NCI-H510A treated with DMSO at 0.1 percent for 48 hours (cell line): ENCODE results near the gene FAM78A.

Experiments
- DNase-seq: peaks from one replicate; lab custom pipeline; 2025; lab: John Stamatoyannopoulos, UW

FAM78A gene, protein sequence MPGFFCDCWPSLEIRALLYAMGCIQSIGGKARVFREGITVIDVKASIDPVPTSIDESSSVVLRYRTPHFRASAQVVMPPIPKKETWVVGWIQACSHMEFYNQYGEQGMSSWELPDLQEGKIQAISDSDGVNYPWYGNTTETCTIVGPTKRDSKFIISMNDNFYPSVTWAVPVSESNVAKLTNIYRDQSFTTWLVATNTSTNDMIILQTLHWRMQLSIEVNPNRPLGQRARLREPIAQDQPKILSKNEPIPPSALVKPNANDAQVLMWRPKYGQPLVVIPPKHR

GRCh38 chr9:131276094-131276888 is at the start of gene FAM78A:
Gene FAM78A (minus strand): TSS chr9:131276510. CDS start chr9:131276179, 331 bp downstream.
- DNase-seq: no peak

- no peak for DNase-seq
These were observed 48.7 kb upstream of the FAM78A start for GRCh38 chr9:131324736-131325679.

GRCh38 chr9:131323629-131324028 is 47.3 kb upstream of the FAM78A start:
- DNase-seq: no peak

GRCh38 chr9:131320031-131320685 is 43.8 kb upstream of the FAM78A start:
- no peak for DNase-seq

DNA sequence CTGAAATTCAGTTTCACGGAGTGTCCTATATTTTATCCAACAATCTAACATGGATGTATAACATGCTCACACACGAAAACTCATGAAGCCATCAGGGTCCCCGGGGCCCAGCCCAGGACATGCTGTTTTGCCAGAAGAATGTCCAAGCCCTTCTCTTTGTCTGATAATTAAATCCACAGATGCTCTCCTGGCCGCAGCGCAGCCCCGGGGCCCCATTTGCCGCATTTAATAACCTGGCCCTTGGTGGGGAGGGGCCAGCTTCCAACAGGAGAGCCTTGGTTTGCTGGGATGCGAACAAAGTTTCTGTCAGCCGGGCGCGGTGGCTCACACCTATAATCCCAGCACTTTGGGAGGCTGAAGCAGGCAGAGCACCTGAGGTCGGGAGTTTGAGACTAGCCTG is 43.2 kb upstream of the FAM78A start:
- no peak for DNase-seq

DNA sequence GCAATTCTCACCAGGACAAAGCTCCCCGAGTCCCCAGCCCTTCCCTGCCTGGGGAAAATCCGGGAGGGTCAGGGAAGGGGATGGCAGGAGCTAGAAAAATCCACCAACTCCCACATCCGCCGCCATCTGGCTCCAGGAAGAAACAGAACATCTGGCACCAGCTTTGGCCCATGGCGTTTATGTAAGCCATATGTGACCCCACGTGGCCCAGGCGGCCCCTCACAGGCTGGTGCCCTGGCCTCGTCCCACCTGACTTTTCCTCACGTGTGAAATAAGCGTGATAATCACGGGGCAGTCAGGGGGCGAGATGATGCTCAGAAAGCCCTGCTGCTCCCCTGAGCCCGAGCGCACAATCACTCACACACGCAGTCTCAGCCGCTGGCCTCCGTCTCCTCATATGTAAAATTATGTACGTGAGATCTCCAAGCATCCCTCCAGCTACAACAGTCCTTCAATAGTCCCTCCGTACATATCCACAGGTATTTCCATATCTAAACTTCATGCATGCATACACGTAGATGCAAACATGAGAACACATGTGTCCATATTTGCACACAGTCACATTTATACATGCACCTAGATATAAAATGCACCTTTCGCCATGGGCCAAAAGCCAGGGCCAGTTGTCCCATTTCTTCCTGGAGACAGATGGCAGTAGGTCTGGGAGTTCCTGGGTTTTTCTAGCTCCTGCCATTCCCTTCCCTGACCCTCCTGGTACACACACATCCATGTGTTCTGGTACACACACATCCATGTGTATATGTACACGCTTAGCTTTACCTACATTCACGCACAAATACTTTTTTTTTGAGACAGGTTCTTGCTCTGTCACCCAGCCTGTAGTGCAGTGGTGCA is 42.1 kb upstream of the FAM78A start:
- DNase-seq: no peak

DNA sequence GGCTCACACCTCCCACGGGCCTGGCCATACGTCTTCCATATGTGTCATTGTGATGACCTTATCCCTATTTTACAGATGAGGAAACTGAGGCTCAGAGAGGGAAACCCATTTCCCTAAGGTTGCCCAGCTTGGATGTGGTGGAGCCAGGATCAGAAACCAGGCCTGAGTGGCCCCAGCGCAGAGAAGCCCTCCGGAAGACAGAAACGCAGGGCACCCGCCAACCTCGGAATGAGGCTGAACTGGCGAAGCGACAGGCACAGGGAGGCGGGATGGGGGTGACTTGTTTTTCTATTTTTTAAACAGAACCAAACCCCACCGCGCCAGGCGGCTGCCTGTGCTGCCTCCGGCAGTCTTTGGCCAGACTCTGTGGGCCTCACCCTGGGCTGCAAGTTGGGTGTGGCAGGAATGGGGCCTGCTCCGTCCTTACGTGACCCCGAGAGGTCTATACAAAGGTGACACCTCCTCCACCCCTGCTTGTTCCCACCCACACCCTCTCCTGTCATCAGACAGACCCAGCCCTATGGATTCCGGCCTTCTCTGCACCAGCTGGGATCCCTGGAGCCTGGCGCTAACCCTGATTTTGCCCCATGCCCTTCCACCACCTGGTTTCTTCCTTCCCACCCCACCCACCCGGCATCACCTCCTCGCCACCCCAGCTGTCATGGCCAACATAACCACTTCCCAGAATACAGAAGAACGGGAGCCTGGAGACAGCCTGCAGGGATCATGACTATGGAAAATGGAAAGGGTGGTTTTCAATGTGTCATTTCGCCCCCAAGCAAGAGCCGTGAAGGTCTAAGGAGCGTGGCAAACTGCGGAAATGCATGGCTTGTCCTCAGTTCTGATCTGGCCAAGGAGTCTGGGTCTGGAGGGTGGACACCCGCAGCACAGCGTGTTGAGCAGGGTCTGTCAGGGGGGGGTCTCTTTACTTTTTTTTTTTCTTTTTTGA is 36.8 kb upstream of the FAM78A start:
- no peak for DNase-seq

DNA sequence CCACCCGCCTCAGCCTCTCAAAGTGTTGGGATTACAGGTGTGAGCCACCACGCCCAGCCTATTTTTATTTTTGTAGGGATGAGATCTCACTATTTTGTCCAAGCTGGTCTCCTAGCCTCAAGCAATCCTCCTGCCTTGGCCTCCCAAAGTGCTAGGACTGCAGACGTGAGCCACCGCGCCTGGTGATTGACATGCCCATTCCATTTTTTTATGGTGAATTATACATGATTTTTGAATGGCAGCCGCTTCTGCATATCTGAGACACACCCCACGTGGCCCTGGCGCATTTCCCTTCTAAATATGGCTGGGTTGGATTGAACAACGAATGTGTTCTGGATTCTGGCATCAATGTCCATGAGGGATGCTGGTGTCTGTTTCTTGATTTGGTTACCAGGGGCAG is 35.9 kb upstream of the FAM78A start:
- DNase-seq: no peak

DNA sequence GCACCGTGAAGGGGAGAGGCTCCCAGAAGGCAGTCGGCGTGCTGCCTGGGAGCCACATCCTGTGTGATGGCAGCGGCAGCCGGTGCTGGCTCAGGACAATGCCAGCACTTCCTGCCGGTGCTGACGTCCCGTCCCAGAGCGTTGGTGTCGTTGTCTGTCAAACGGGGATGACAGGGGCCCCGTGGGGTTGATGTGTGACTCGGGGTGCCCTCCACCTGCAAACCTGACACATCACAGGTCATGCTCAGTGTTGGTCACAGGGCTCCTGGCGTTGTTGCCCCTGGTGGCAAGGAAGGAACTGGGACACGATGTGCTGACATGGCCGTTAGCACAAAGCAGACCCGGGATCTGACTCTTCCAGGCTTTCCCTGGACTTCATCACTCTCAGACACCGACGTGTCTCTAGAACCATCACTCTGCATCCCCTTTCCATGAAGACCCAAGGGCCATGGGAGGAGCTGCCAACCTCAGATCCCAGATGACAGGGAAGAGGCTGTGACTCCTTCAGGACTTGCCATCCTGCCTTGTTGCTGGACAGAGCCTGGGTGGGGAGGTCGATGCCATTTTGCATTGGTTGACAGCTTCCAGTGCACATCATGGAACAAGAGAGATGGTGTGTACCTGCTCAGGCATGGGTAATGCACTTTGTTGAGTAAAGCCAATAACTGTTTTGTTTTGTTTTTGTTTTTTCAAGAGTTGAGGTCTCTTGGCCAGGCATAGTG is 34.7 kb upstream of the FAM78A start:
- DNase-seq: peak; percentile 32

DNA sequence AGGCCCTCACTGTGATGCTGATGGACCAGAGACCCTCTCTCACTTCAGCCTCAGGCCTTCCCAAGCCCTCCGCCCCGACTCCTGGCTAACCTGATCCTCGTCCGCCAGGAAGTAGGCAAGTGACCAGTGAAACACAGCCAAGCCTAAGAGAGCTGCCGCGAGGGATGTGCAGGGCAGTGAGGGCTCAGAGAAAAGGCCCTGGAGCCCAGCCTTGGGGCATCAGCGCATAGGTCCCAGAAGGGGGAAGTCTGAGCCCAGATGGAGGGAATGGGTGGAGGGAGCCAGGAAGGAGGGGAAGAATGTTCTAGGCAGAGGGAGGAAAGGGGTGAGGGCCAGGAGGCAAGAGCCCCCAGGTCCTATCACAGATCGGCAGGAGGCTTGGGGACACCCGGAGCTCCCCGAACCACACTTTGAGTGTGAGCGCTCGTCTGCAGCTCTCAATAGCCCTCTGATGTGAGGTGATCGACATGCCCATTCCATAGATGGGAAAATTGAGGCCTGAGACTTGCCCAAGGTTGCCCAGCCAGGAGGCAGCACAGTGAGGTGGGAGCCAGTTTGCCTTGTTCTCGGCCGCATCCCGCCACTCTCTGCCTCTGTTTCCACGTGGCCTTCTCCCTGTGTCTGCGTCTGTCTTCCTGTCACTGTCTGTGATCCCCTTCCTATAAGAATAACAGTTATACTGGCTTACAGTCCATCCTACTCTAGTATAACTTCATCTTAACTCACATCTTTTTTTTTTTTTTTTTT is 33.4 kb upstream of the FAM78A start:
- no peak for DNase-seq

GRCh38 chr9:131308906-131309529 is 32.7 kb upstream of the FAM78A start:
- no peak for DNase-seq

- no peak for DNase-seq
These were observed 32.1 kb upstream of the FAM78A start for GRCh38 chr9:131308452-131308851.

- no peak for DNase-seq
These were observed 31.7 kb upstream of the FAM78A start for GRCh38 chr9:131307974-131308373.

DNA sequence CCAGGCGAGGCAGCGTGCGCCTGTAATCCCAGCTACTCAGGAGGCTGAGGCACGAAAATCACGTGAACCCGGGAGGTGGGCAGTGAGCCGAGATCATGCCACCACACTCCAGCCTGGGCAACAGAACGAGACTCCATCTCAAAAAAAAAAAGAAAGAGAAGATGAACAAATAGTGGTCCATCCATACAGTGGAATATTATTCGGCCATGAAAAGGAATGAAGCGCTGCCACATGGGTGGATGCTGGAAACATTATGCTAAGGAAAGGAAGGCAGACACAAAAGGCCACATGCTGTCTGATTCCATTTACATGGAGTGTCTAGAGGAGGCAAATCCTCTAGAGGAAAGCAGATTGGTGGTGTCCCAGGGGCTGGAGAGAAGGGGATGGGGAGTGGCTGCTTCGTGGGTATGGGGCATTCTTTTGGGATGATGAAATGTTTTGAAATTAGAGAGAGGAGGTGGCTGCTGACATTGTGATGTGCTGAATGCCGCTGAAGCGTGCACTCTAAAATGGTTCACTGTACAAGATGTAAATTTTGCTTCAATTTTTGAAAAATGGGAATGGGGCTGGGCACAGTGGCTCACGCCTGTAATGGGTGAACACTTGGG is 30.2 kb upstream of the FAM78A start:
- no peak for DNase-seq

DNA sequence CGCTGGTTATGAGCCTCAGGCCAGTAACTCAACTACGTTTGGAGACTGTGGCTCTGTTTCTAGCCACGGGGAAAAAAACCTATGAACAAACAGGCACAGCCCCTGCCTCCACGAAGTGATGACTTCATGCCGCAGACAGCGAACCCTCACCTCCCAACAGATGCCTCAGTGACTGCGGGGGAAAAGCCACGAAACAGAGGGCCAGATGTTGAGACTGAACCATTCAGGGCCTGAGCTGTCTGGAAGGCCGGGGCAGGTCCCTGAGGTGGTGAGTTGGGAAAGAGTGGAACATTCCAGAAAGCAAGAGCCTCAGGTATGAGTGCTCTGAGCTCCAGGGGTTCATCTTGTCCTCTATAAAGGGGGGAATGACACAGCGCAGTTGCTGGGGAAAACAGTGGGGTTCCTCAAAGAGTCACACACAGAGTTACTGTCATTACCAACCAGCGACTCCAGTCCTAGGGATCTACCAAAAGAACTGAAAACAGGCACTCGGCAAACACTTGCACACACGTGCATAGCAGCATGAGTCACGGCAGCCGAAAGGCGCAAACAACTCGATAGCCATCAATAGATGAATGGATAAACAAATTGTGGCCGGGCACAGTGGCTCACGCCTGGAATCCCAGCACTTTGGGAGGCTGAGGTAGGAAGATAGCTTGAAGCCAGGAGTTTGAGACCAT is 28.5 kb upstream of the FAM78A start:
- no peak for DNase-seq

- DNase-seq: no peak
These were observed 27.3 kb upstream of the FAM78A start for GRCh38 chr9:131303381-131304321.
